ENCODE data around the gene HNF4A.

The HNF4A gene

DNA sequence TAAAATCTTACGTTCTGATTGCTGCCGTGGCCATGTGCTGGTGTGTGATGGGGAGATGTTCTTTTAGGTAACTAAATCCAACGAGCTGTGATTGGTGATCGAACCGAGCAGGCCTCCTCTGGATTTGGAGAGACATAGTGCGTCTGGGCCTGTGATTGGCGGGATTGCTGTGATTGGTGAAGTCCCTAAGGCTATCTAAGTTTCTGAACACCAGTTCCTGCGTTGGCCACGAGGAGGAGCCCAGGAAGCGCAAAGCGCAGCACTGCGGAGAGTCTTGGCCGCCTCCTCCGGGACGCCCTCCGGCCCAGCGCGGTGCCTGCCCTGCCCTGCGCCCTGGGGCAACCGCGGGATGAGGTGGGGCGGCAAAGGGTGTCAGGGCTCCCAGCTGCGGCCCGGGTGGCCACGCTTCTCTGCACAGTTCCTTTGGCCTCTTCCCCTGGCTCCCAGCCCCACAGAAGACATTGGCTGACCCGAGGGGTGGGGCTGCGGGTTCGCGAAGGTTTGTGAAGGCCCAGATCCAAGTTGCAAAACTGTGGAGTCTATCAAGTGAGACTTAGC is 33.0 kb downstream of the HNF4A start:
- Histone ChIP-seq H3K36me3 (ENCODE audit: insufficient read depth, low read length) (no peaks in the 10 kb centered on the region), H3F3A (ENCODE audit: insufficient read depth, low read length) (no peaks in the 10 kb centered on the region), H3K4me3 (ENCODE audit: low read depth, low read length, poor library complexity, severe bottlenecking) (no peak overlapping the region), H3K4me1 (ENCODE audit: insufficient read depth, low read length, severe bottlenecking) (no peaks in the 10 kb centered on the region), H4K20me1 (ENCODE audit: insufficient read depth, low read length) (no peaks in the 10 kb centered on the region), H2AFZ (ENCODE audit: low read length) (no peak overlapping the region), H3K27me3 (ENCODE audit: insufficient read depth, low read length) (no peaks in the 10 kb centered on the region), H3K79me2 (ENCODE audit: insufficient read depth, low read length) (no peaks in the 10 kb centered on the region), H3K27ac (ENCODE audit: low read depth, low read length, poor library complexity, severe bottlenecking) (no peak overlapping the region), H3K9me3 (ENCODE audit: low read length) (no peaks in the 10 kb centered on the region), H3K4me2 (ENCODE audit: low read length) (no peak overlapping the region), H3K9me2 (ENCODE audit: low read depth, low read length) (no peaks in the 10 kb centered on the region), H3K9ac (ENCODE audit: low read length) (no peak overlapping the region)
- TF ChIP-seq, protein P1, sequence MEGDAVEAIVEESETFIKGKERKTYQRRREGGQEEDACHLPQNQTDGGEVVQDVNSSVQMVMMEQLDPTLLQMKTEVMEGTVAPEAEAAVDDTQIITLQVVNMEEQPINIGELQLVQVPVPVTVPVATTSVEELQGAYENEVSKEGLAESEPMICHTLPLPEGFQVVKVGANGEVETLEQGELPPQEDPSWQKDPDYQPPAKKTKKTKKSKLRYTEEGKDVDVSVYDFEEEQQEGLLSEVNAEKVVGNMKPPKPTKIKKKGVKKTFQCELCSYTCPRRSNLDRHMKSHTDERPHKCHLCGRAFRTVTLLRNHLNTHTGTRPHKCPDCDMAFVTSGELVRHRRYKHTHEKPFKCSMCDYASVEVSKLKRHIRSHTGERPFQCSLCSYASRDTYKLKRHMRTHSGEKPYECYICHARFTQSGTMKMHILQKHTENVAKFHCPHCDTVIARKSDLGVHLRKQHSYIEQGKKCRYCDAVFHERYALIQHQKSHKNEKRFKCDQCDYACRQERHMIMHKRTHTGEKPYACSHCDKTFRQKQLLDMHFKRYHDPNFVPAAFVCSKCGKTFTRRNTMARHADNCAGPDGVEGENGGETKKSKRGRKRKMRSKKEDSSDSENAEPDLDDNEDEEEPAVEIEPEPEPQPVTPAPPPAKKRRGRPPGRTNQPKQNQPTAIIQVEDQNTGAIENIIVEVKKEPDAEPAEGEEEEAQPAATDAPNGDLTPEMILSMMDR (IDR thresholded peaks at IDR 0.05; ENCODE audit: low read length) = peak; percentile 87
- no peak for TF ChIP-seq EZH2 (IDR thresholded peaks at IDR 0.05; ENCODE audit: borderline replicate concordance, low read length)

DNA sequence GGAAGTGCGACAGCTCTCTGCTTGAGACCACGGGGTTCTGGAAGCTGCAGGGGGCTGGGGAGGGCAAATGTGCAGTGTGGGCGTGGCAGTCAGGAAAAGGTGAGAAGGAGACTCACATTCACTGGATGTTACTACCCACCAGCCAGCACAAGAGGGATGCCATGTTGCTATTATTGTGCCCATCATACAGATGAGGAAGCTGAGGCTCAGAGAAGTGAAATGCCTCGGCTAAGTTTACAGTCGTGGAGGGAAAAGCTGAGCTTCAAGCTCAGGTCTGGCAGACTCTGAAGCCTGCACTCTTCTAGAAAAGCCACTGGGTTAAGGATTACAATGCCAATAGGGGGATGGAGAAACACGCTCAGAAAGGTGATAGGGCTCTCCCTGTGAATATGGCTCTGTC is 34.4 kb downstream of the HNF4A start:
- Histone ChIP-seq H2AFZ (ENCODE audit: low read length) (no peak overlapping the region), H3K4me2 (ENCODE audit: low read length) (no peak overlapping the region), H3K9me3 (ENCODE audit: low read length) (no peaks in the 10 kb centered on the region), H3K27ac (ENCODE audit: low read depth, low read length, poor library complexity, severe bottlenecking) (no peak overlapping the region), H3K79me2 (ENCODE audit: insufficient read depth, low read length) (no peaks in the 10 kb centered on the region), H3K4me1 (ENCODE audit: insufficient read depth, low read length, severe bottlenecking) (no peaks in the 10 kb centered on the region), H3K36me3 (ENCODE audit: insufficient read depth, low read length) (no peaks in the 10 kb centered on the region), H3K4me3 (ENCODE audit: low read depth, low read length, poor library complexity, severe bottlenecking) (no peak overlapping the region), H3K27me3 (ENCODE audit: insufficient read depth, low read length) (no peaks in the 10 kb centered on the region), H4K20me1 (ENCODE audit: insufficient read depth, low read length) (no peaks in the 10 kb centered on the region), H3F3A (ENCODE audit: insufficient read depth, low read length) (no peaks in the 10 kb centered on the region), H3K9ac (ENCODE audit: low read length) (no peak overlapping the region), H3K9me2 (ENCODE audit: low read depth, low read length) (no peaks in the 10 kb centered on the region)
- TF ChIP-seq EZH2 (IDR thresholded peaks at IDR 0.05; ENCODE audit: borderline replicate concordance, low read length) = no peak
- TF ChIP-seq, protein P1 (IDR thresholded peaks at IDR 0.05; ENCODE audit: low read length) = no peak

DNA sequence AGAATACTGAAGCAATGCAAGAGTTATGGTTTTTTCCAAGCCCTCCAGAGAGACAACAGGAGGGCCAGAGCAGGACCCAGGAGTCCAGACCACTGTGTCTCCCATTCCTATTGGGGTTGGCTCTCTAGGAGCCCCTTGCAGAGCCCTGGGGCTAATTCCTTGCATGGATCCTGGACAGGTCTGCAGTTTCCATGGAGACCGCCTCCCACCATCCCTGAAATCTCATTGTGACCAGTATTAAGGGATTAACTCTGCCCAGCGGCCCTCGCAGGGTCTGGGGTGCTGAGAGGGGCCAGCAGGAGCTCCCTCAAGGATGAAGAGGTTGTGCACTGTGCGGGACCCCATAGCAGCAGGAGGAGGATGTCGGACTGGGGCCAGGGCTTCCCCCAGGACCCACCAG is 34.8 kb downstream of the HNF4A start:
- H3K36me3 ChIP-seq (ENCODE audit: insufficient read depth, low read length) = no peaks in the 10 kb centered on the region

More for the DNA sequence above, 34.8 kb downstream of the HNF4A start:
- Histone ChIP-seq H3K9me3 (ENCODE audit: low read length) (no peaks in the 10 kb centered on the region), H2AFZ (ENCODE audit: low read length) (no peak overlapping the region), H3K4me3 (ENCODE audit: low read depth, low read length, poor library complexity, severe bottlenecking) (no peak overlapping the region), H3K4me2 (ENCODE audit: low read length) (no peak overlapping the region), H3K9me2 (ENCODE audit: low read depth, low read length) (no peaks in the 10 kb centered on the region), H3K27ac (ENCODE audit: low read depth, low read length, poor library complexity, severe bottlenecking) (no peak overlapping the region), H3K9ac (ENCODE audit: low read length) (no peak overlapping the region), H4K20me1 (ENCODE audit: insufficient read depth, low read length) (no peaks in the 10 kb centered on the region), H3K79me2 (ENCODE audit: insufficient read depth, low read length) (no peaks in the 10 kb centered on the region), H3K27me3 (ENCODE audit: insufficient read depth, low read length) (peaks cover 3% of the 10 kb centered on the region; the same call in 1 of the 2 replicates), H3F3A (ENCODE audit: insufficient read depth, low read length) (no peaks in the 10 kb centered on the region), H3K4me1 (ENCODE audit: insufficient read depth, low read length, severe bottlenecking) (no peaks in the 10 kb centered on the region)
- TF ChIP-seq, protein P1 (IDR thresholded peaks at IDR 0.05; ENCODE audit: low read length) = no peak
- TF ChIP-seq EZH2 (IDR thresholded peaks at IDR 0.05; ENCODE audit: borderline replicate concordance, low read length) = no peak

Measured in OCI-LY1 (cell line).